A549 treated with CpdA at 1 μM for 4 hours (cell line): ENCODE data around the gene PLN. TPM values are rescaled to one million over a fixed set of nuclear protein-coding genes. Genes with fewer than 3 reads are reported as not detected.

Experiments used
- total RNA-seq: library from RNA; stranded (reverse); fragments of 200-300 nt; extraction: Qiagen RNA extraction; gene quantifications from 5 replicates; pipeline ENCODE4 v1.2.3, GENCODE V29; 2022; ENCODE audit warnings: low read depth

Gene PLN
- total RNA-seq: not detected in 5 replicates

GRCh38 chr6:118548136-118548535, at the start of gene PLN:
TSS of gene PLN (plus strand) at chr6:118548296. CDS start at chr6:118558922, 10,626 bp downstream.

Other genes with a start within 250 kb of the PLN start
- gene CEP85L, start 103.3 kb downstream of the PLN start, total RNA-seq: 1.1 to 1.7 TPM (median 1.6 TPM) in 5 replicates